ENCODE data around the gene MEGF10. TPM values are rescaled to one million over a fixed set of nuclear protein-coding genes. Genes with fewer than 3 reads are reported as not detected.

The MEGF10 gene
- total and polyA plus RNA-seq, 2 of the 8 experiments (the other 6 are each of a cell fraction or from before 2014, with no cell fraction given) = 38.2 to 53.1 TPM

DNA sequence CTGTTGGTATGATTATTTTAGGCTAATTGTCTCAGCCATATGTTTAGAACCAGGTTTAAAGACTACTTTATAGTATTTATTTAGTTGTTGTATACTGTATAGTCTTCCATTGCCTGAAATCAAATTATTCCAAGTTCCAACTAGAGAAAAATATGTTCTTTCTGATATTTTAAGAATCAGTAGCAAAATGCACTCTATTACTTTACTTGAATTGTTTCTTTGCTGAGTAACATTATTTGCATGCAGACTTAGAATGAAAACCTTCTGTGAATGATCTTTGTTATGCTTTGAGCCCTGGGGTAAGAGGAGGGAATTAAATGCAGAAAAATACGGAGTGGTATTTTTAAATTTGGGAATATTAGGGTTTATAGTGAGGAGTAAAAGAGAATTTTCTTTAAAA is 47.9 kb downstream of the MEGF10 start (continued):
- TF ChIP-seq KDM4A (IDR thresholded peaks at IDR 0.05; ENCODE audit: low read depth, low read length, severe bottlenecking) (no peak), SIN3A (conservative IDR thresholded peaks at IDR 0.05 in 1 of 2, IDR thresholded peaks at IDR 0.05 in 1 of 2; ENCODE audit: low read depth in 1 of 2, low read length in 2 of 2) (no peak), MAFK (IDR thresholded peaks at IDR 0.05; ENCODE audit: low read depth, low read length) (no peak)

Measured in H1 (cell line).